Fibroblast of villous mesenchyme (primary cell): Measurements from ENCODE around the gene HIPK4. TPM values are rescaled to one million over a fixed set of nuclear protein-coding genes. Genes with fewer than 3 reads are reported as not detected.

Experiments used
- DNase-seq: peaks from one replicate; pipeline ENCODE4 v3.0.0-alpha.2; 2010; ENCODE audit warnings: low read depth
- H3K4me3 ChIP-seq: 2 replicates; pipeline ENCODE4 v1.5.1; 2011; ENCODE audit warnings: low read depth, mild to moderate bottlenecking, low read length
- CTCF ChIP-seq: IDR thresholded peaks from 2 replicates; pipeline ENCODE4 v1.5.1; 2012; ENCODE audit warnings: low read depth, mild to moderate bottlenecking, low read length; ENCODE audit not compliant: insufficient read depth
- total RNA-seq: library from RNA; depleted of rRNA; stranded (reverse); fragments of >200 nt; gene quantifications from 2 replicates; pipeline ENCODE4 v1.2.3, GENCODE V29; 2012

HIPK4 gene
- total RNA-seq, 1 donor = under 0.01 TPM

- DNase-seq = no peak
- no peak overlapping the region for H3K4me3 ChIP-seq
- no peak for TF ChIP-seq CTCF
These were observed 27.8 kb downstream of the HIPK4 start for GRCh38 chr19:40362160-40362559.

- no peak for TF ChIP-seq CTCF
- no peak overlapping the region for H3K4me3 ChIP-seq
- DNase-seq = peak; percentile 27
These were observed 29.2 kb downstream of the HIPK4 start for GRCh38 chr19:40360708-40361241.

GRCh38 chr19:40360020-40360707 lies 29.8 kb downstream of the HIPK4 start:
- DNase-seq = no peak
- TF ChIP-seq CTCF = no peak

GRCh38 chr19:40358773-40359172 lies 31.2 kb downstream of the HIPK4 start:
- DNase-seq = no peak
- TF ChIP-seq CTCF = no peak
- no peak overlapping the region for H3K4me3 ChIP-seq

More at GRCh38 chr19:40360020-40360707, 29.8 kb downstream of the HIPK4 start:
- no peak overlapping the region for H3K4me3 ChIP-seq

GRCh38 chr19:40357640-40358039 lies 32.3 kb downstream of the HIPK4 start:
- DNase-seq = no peak
- no peak overlapping the region for H3K4me3 ChIP-seq
- TF ChIP-seq CTCF = no peak

- no peak for DNase-seq
- no peak for TF ChIP-seq CTCF
- no peak overlapping the region for H3K4me3 ChIP-seq
These were observed 33.0 kb downstream of the HIPK4 start for GRCh38 chr19:40356681-40357595.
